NCI-H2227 treated with DMSO at 0.1 percent for 48 hours (cell line): Measurements from ENCODE around the gene BCAS3.
A peak's percentile ranks its signal among the peaks of the same experiment; 100 is the strongest.
"Not testable (repeated sequence)": the region's sequence is repeated elsewhere in the genome, so short reads cannot be mapped to it uniquely, and the experiment has no call there.

Experiments
- DNase-seq: peaks from one replicate; lab custom pipeline; 2025; lab: John Stamatoyannopoulos, UW

BCAS3 gene

GRCh38 chr17:60677308-60678117 is at the start of gene BCAS3:
Gene BCAS3 (plus strand): TSS chr17:60677851.
- peak; percentile 99 for DNase-seq

GRCh38 chr17:60628252-60628889 is 49.3 kb upstream of the BCAS3 start:
- DNase-seq: no peak

DNA sequence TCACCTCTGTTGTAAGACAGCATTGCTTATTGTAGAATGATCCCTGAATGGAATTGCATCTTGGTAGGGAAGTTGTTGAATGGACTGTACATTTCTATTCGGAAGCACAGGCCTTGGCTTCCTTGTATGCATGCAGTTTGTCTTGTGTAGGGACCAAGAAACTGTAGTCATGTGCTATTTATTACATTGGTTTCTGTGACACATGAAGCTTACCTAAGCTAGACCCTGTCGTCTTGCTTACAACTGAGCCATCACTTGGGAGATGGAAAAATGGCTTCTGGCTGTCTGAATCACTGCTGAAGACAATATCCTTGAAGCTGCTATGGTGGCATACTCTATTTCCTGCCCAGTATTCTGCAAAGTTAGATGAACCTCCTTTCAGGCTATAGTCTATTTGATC is 48.5 kb upstream of the BCAS3 start:
- no peak for DNase-seq

- DNase-seq: no peak
These were observed 47.3 kb upstream of the BCAS3 start for GRCh38 chr17:60630352-60630751.

DNA sequence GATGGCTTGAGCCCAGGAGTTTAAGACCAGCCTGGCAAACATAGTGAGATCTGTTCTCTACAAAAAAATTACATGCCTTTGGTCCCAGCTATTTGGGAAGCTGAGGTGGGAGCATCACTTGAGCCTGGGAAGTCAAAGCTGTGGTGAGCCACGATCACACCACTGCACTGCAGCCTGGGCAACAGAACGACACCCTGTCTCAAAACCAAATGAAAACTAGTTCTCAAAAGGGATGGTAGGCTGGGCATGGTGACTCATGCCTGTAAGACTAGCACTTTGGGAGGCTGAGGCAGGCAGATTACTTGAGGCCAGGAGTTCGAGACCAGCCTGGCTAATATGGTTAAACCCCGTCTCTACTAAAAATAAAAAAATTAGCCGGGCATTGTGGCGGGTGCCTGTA is 46.5 kb upstream of the BCAS3 start:
- no peak for DNase-seq

GRCh38 chr17:60637683-60638082 is 40.0 kb upstream of the BCAS3 start:
- DNase-seq: no peak

GRCh38 chr17:60639019-60639330 is 38.7 kb upstream of the BCAS3 start:
- no peak for DNase-seq

DNA sequence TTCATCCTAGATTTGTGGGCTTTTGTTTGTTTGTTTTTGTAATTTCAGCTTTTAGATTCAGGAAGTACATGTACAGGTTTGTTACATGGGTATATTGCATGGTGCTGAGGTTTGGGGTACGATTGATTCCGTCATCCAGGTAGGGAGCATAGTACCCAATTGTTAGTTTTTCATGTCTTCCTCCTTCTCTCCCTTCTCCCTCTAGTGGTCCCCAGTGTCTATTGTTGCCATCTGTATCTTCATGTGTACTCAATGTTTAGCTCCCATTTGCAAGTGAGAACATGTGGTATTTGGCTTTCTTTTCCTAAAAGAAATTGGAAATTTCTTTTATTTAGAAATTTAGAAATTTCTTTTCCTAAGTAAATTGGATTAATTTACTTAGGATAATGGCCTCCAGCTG is 37.1 kb upstream of the BCAS3 start:
- peak; percentile 21 for DNase-seq

GRCh38 chr17:60641126-60641525 is 36.5 kb upstream of the BCAS3 start:
- no peak for DNase-seq

GRCh38 chr17:60641810-60642220 is 35.8 kb upstream of the BCAS3 start:
- peak; percentile 77 for DNase-seq

DNA sequence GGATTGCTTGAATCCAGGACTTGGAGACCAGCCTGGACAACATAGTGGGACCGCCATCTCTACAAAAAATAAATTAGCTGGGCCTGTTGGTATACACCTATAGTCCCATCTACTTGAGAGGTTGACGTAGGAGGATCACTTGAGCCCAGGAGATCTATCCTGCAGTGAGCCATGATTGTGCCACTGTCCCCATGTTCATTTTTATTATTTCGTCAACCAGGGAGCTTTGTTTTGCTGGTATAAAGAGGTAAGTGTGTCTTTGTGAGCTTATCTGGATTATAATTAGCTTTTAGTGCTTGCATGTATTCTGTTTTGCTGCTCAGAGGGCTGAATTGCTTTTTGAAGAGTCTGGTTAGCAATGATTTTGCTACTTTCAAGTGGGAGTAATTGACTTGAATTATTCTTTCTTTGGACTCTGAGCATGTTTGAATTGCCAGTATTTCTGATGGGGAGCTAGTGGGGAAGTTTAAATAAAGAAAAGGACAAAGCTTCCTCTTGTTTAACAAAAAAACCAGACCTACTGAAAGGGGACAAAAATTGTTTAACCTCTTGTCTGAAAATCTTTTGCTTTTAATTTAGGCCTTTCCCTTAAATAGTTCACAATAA is 31.6 kb upstream of the BCAS3 start:
- DNase-seq: peak; percentile 53

- no peak for DNase-seq
These were observed 30.9 kb upstream of the BCAS3 start for GRCh38 chr17:60646701-60647100.

GRCh38 chr17:60647705-60648104 is 29.9 kb upstream of the BCAS3 start:
- no peak for DNase-seq

GRCh38 chr17:60652454-60653247 is 25.0 kb upstream of the BCAS3 start:
- no peak for DNase-seq

DNA sequence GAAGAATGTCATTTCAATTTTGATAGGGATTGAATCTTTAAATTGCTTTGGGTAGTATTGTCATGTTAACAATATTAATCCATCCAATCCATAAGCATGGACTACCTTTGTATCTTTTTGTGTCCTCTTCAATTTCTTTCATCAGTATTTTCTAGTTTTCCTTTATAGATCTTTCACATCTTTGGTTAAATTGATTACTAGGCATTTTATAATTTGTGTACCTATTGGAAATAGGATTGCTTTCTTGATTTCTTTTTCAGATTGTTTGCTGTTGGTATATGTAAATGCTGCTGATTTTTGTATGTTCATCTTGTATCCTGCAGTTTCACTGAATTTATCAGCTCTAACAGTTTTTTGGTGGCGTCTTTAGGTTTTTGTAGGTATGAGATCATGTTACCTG is 24.1 kb upstream of the BCAS3 start:
- no peak for DNase-seq

DNA sequence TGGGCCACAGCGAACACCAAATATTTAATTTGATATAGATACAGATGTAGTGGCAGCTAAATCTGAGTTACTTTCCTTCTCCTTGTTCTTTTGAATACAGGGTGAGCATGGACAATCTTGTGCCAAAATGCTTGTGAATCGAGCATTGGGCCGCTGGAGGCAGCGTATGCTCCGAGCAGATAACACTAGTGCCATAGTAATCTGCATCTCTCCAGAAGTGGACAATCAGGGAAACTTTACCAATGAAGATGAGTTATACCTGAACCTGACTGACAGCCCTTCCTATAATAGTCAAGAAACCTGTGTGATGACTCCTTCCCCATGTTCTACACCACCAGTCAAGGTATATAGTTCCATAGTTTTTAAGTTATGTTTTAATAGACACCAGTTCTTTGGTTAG is 21.2 kb upstream of the BCAS3 start:
- no peak for DNase-seq

GRCh38 chr17:60659156-60659555 is 18.5 kb upstream of the BCAS3 start:
- DNase-seq: no peak

GRCh38 chr17:60661489-60661888 is 16.2 kb upstream of the BCAS3 start:
- DNase-seq: no peak

DNA sequence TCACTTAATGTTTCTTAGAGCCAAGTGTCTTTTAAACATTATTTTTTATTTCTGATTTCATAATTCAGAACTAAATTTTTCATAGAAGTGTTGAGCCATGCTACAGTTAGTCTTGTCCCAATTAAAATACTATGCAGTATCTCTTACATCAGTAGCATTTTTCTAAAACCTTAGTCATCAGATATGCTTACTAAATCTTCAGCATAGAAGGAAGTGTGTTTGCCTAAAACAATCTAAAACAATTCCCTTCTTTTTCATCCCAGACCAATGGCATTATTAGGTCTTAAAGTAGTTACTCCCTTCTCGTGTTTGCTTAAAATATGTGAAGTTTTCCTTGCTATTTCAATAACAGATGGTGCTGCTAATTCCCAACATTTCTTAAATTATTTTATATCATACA is 13.6 kb upstream of the BCAS3 start:
- no peak for DNase-seq

- no peak for DNase-seq
These were observed 12.0 kb upstream of the BCAS3 start for GRCh38 chr17:60665602-60666001.

DNA sequence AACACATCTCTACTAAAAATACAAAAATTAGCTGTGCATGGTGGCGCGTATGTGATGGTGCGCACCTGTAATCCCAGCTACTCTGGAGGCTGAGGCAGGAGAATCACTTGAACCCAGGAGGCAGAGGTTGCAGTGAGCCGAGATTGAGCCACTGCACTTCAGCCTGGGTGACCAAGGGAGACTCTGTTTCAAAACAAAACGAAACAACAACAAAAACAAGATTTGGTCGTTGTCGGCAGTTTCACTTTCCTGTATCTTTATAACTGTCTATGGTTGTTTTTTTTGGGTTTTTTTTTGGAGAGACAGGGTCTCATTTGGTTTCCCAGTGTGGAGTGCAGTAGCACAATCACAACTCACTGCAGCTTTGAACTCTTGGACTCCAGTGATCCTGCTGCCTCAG is 8.9 kb upstream of the BCAS3 start:
- DNase-seq: not testable (repeated sequence)

GRCh38 chr17:60671482-60671881 is 6.2 kb upstream of the BCAS3 start:
- DNase-seq: no peak

- not testable (repeated sequence) for DNase-seq
These were observed 3.0 kb upstream of the BCAS3 start for GRCh38 chr17:60674637-60675036.
